ENCODE data around the gene RUNX3.

GRCh38 chr1:24973315-24973714 lies 43.2 kb upstream of the RUNX3 start:
- TF ChIP-seq CTCF (IDR thresholded peaks at IDR 0.05) (no peak), POLR2AphosphoS5 (IDR thresholded peaks at IDR 0.05; ENCODE audit: low read depth, low read length) (no peak), USF2 (IDR thresholded peaks at IDR 0.05; ENCODE audit: borderline replicate concordance, low read depth, low read length) (no peak), EP300 (IDR thresholded peaks at IDR 0.05; ENCODE audit: borderline replicate concordance in 1 of 2, low read depth in 1 of 2, low read length in 1 of 2) (no peak), TAF1 (IDR thresholded peaks at IDR 0.05; ENCODE audit: borderline replicate concordance, low read depth, low read length) (no peak), RAD21 (IDR thresholded peaks at IDR 0.05; ENCODE audit: low read length) (no peak)
